NK-92 (cell line): ENCODE data around the gene C13orf46.
"Not testable (repeated sequence)": the region's sequence is repeated elsewhere in the genome, so short reads cannot be mapped to it uniquely, and the experiment has no call there.

Experiments
- DNase-seq: peaks from one replicate; lab custom pipeline; 2025; ENCODE audit not compliant: unreplicated experiment; lab: John Stamatoyannopoulos, UW

C13orf46 gene

DNA sequence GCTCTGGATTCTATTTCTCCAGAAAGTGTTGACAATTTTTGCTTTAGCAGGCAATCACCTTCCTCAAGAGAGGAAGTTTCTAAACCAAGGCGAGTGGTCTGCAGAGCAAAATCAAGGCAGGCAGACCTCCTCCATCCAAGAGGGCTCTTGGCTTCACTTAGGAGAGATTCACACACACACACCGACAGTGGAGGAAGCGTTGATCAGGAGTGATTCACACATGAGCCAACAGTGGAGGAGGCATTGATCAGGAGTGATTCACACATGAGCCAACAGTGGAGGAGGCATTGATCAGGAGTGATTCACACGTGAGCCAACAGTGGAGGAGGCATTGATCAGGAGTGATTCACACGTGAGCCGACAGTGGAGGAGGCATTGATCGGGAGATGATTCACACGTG lies 60.5 kb downstream of the C13orf46 start:
- DNase-seq, result not testable (repeated sequence)

DNA sequence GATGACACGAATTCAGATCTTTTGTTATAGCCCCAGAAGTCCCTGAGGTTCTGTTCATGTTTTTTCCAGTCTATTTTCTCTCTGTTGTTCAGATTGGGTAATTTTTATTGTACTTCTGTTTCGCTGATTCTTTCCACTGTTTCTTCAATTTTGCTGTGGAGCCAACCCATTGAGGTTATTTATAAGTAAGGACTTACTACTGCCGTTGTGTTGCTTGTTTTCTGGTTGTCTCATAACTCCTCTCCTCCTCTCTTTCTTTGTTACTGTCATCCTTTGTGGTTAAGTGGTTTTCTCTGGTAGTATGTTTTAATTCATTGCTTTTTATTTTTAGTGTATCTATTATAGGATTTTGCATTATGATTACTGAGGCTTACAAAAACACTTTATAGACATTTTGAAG lies 61.3 kb downstream of the C13orf46 start:
- DNase-seq, result no peak

DNA sequence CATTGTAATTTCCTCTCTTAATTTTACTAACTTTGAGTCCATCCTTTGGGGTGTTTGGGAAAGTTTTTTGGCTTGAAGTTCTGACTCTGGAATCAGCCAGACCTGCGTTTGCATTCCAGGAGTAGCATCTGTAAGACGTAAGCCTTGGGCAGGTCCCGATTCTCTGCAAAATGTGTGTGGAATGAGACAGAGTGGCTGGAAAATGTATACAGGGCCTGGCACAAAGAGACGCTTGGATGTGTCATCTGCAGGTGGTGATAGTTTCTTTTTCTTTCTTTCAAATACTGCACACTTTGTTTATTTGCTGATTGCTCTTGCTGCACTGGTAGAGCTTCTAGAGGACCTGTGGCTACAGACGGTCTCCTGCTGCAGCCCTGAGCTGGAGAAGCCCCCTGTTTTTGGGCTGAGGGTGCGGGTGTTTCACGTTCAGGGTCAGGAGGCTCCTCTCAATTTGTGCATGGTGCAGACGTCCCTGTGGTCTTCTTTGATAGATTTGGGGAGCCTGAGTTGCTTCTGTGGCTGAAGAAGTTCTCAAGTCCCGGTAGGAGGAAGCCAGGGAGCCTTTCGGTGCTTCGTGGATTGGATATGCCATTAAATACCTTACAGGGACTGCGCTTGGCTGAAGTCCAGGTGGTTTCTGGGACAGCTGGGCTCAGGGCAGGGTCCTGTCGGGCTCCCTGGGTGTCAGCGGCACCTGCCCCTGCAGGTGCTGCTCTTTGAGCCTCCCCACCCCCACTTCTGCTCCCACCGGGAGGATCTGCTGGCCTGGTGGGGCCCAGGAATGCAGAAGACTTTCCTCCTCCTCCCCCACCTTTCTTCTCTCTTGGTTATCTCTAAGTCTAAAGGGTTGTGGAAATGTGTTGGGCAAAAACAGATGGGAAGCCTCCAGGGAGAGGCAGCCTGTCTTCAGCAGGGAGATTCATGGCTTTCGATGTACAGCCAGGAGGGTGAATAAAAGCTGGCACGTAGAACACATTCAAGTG lies 66.0 kb downstream of the C13orf46 start:
- no peak for DNase-seq

DNA sequence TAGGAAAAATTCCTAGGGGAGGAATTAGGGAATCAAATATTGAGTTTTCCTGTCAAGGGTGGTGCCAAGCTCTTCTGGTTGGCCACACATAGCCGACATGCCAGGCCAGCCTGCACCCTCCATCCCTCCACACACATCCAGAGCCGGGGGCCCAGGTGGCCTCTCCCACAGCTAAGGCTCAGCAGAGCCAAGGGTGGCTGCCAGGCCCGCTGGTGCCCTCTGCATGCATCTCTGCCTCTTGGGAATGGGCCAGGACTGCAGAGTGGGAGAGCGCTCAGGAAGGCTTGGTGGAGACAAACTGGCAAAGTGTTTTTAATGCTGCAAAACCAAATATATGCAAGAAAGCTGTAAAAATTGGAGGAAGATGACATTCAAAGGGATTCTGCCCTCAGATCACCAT lies 67.3 kb downstream of the C13orf46 start:
- no peak for DNase-seq

DNA sequence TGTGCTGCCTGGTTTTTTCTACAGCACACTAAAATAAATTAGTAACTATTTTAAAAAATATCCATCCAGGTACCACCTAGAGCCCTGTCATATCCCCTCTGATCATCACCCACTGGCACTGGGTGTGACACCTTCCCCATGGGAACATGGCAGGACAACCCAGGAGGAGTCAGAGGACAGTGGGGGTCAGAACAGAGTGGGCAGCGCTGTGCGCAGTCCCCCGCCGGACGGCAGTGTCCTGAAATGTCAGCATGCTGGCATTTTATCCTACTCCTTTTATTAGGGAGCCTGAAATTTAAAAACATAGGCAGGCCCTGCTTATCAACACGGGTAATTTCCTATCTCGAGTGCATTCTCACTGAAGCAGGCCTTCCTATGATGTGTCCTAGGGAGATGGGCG lies 67.9 kb downstream of the C13orf46 start:
- DNase-seq, result no peak

DNA sequence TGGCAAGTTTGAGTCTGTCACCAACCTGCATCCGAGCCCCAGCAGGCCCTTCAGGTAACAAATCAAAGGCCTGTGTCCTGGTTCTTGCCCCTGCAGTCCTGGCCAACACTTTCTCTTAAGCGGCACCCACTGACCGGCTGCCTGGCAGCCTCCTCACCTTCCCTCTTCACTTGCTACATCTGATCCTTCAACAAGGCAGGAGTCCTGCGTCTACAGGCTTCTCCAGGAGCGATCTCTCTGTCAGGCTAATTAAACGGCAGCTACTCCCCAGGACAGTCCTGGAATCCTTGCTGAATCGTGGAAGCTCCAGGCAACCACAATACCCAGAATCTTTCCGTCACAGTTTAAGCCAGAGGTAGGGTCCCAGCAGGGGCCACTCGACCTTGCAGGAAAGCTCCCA lies 68.9 kb downstream of the C13orf46 start:
- DNase-seq, result no peak

DNA sequence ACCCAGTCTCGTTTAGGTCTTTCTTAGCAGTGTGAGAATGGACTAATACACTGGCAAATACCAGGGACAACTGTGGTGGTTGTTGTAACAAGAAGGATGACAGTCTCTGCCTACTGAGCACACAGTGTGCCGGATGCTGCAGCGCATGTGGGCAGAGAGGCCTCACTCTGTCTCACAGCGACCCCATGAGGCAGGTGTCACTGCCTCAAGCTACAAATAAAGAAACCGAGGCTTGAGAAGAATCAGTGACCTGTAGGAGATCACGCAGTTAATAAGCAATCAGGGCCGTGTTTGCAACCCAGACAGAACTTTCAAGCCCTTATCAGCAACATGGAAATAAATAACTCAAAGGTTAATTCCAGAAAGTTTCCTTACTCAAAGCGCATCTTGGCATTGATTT lies 69.5 kb downstream of the C13orf46 start:
- DNase-seq, result no peak

DNA sequence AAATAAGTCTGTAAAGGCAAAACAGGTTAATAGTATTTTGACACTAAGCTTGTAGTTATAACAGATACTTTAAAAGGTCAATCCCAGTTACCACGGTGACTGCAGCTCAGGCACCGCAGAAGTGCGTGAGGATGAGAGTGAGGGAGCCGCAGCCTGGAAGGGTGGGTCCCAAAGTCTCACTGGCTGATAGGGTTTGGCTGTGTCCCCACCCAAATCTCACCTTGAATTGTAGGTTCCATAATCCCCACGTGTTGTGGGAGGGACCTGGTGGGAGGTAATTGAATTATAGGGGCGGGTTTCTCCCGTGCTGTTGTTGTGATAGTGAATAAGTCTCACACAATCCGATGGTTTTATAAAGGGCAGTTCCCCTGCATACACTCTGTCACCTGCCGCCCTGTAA lies 70.0 kb downstream of the C13orf46 start:
- no peak for DNase-seq
